Prostate gland (tissue), 2 donors: ENCODE results near the gene MORC4.

Experiments
- POLR2A ChIP-seq: fragments of 450-650 bp; IDR thresholded peaks from one replicate; pipeline ENCODE4 v1.6.1; 2016; ENCODE audit warnings: antibody characterized with exemption, mild to moderate bottlenecking
- TF ChIP-seq, protein P1 (sequence below), 4 experiments: fragments of 200-600 bp in 2 of 4; fragments of 450-650 bp in 2 of 4; sonication (generic) in 2 of 4; IDR thresholded peaks; 1 replicate in 3 of 4; 2 replicates in 1 of 4; pipeline ENCODE4 v1.5.1; 2016 to 2019; ENCODE audit warnings: antibody characterized with exemption in 4 of 4, mild to moderate bottlenecking in 2 of 4, moderate library complexity in 2 of 4

DNA sequence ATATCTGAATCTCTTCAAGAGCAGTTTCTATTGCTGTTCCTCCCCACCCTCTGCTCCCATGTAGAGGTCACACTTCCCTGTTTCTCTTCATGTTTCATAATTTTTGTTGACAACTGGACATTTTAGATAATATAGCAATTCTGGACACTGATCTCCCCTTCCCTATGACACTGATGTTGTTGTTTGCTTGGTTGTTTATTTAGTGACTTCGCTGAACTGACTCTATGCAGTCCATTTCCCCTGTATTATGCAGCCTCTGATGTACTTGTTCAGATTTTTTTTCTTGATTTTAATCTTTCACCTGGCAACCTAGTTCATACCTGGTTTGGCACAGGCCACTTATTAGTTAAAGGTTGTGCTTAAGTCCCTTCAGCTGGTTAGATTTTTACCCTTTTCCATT, 50.6 kb downstream of the MORC4 start:
- TF ChIP-seq, protein P1, sequence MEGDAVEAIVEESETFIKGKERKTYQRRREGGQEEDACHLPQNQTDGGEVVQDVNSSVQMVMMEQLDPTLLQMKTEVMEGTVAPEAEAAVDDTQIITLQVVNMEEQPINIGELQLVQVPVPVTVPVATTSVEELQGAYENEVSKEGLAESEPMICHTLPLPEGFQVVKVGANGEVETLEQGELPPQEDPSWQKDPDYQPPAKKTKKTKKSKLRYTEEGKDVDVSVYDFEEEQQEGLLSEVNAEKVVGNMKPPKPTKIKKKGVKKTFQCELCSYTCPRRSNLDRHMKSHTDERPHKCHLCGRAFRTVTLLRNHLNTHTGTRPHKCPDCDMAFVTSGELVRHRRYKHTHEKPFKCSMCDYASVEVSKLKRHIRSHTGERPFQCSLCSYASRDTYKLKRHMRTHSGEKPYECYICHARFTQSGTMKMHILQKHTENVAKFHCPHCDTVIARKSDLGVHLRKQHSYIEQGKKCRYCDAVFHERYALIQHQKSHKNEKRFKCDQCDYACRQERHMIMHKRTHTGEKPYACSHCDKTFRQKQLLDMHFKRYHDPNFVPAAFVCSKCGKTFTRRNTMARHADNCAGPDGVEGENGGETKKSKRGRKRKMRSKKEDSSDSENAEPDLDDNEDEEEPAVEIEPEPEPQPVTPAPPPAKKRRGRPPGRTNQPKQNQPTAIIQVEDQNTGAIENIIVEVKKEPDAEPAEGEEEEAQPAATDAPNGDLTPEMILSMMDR (IDR thresholded peaks at IDR 0.05) = no peak
- no peak for TF ChIP-seq POLR2A
